DMS 273 treated with DMSO at 0.1 percent for 48 hours (cell line): ENCODE results near the gene MSGN1.
"Not testable (repeated sequence)": the region's sequence is repeated elsewhere in the genome, so short reads cannot be mapped to it uniquely, and the experiment has no call there.

Experiments
- DNase-seq: peaks from one replicate; lab custom pipeline; 2025; lab: John Stamatoyannopoulos, UW

Gene MSGN1

DNA sequence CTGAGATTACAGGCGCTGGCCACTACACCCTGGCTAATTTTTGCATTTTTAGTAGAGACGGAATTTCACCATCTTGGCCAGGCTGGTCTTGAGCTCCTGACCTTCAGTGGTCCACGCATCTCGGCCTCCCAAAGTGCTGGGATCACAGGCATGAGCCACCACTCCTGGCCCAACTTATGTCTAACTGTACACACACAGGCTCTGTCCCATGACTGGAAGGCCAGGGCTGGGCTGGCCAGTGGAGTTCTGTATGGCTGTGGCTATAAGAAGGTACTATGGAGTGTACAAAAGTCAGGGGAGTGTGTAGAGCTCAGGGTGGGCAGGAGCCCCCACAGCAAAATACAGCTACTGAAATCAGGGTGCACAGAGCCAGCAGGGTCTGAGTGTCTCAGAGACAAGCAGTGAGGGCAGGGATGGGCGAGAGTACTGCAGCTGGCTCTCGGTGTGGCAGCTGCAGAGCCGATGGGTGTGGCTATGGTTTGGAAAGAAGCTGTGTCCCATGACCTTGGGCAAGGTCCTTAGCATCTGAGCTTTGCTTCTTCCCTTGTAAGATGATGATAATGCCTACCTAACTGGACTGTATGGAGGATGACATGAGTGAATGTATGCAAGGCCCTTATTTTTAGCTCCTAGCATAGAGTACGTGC lies 10.4 kb upstream of the MSGN1 start:
- DNase-seq, result no peak

- DNase-seq, result no peak
These were observed 3.1 kb upstream of the MSGN1 start for GRCh38 chr2:17813010-17813741.

DNA sequence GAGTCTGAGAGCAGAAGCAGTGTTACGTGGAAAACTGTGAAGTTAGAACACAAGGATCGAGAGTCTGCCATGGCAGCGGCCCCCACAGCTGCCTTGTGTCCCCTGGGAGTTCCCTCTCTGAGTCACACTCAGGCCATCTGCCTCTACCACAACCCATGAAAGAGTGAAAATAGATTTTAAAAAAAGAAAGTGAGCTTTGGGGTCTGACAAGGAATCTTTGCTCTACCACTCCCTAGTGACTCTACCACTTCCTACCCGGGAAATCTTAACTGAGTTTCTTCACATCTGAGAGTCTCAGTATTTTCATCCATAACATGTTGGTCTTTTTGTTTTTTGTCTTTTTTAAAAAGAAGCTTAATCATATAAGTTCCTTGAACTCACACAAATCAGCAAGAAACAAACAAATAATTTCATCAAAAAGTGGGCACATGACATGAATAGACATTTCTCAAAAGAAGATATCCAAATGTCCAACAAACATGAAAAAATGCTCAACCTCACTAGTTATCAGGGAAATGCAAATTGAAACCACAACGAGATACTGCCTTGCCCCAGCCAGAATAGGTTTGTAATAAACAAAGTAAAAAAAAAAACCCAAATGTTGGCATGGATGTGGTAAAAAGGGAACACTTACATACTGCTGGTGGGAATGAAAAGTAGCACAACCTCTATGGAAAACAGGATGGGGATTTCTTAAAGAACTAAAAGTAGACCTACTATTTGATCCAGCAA lies 2.4 kb upstream of the MSGN1 start:
- DNase-seq, result peak; percentile 88

DNA sequence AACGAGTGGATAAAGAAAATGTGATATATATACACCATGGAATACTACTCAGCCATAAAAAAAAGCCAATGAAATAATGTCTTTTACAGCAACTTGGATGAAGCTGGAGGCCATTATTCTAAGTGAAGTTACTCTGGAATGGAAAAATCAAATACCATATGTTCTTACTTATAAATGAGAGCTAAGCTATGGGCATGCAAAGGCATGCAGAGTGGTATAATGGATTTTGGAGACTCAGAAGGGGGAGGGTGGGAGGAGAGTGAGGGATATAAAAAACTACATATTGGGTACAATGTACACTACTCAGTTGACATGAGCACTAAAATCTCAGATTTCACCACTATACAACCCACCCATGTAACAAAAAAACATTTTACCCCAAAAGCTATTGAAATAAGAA lies 1.7 kb upstream of the MSGN1 start:
- peak; percentile 72 for DNase-seq

DNA sequence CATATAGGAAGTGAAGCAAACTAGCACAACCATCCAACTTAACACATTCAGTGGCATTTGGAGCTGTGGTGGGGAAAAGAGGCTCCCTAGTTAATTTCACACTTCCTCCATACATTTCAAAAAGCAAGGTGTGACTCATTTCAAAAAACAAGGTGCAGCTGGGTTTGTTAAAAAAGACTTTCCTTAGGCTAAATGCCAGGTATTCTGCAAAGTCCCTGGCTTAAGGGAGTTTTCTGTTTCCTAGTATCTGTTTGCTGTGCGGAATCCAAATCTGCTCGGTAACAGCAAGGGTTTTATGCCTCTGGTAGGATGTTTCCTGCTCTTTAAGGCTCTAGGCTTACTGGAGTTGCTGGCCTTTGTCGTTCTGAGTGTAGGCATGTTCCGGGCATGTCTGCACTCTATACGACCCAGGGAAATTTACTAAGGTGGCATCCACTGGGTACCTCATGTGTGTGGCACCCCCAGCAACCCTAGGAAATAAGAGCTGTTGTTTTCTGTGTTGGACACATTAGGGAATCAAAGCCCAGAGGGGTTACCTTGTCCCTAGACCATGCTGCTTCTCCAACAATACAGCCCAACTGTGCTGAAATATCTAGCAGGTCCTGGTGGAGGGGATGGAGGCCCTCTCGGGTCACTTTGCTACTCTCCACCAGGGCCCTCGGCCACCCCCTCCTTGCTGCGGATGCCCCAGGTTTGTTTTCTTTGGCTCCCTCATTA lies 634 bp upstream of the MSGN1 start:
- peak; percentile 58 for DNase-seq

DNA sequence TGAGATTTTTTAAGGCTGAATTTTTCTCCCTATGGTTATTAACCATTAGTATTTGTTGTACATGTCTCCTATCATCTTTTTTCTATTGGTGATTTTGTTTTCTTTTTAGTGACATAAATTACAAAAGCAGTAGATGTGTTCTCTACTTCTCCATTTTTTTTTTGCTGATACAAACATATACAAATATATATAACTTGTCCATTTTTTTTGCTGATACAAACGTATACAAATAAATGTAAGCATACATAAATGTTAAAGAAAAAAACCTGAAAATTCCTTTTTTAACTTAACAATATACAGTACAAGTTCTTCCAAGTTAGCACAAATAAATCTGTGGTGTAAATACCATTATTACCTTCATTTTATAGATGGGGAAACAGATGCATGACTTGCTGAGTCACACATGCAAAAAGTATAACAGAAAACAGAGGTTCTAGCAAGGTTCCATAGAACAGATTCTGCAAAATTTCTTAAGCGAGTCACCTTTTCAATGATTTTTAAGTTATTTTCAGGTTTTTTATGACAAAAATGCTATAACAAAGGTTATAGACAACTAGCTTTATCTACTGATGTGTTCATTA lies 2.1 kb downstream of the MSGN1 start:
- DNase-seq, result no peak

GRCh38 chr2:17821080-17821479 lies 4.8 kb downstream of the MSGN1 start:
- peak; percentile 23 for DNase-seq

DNA sequence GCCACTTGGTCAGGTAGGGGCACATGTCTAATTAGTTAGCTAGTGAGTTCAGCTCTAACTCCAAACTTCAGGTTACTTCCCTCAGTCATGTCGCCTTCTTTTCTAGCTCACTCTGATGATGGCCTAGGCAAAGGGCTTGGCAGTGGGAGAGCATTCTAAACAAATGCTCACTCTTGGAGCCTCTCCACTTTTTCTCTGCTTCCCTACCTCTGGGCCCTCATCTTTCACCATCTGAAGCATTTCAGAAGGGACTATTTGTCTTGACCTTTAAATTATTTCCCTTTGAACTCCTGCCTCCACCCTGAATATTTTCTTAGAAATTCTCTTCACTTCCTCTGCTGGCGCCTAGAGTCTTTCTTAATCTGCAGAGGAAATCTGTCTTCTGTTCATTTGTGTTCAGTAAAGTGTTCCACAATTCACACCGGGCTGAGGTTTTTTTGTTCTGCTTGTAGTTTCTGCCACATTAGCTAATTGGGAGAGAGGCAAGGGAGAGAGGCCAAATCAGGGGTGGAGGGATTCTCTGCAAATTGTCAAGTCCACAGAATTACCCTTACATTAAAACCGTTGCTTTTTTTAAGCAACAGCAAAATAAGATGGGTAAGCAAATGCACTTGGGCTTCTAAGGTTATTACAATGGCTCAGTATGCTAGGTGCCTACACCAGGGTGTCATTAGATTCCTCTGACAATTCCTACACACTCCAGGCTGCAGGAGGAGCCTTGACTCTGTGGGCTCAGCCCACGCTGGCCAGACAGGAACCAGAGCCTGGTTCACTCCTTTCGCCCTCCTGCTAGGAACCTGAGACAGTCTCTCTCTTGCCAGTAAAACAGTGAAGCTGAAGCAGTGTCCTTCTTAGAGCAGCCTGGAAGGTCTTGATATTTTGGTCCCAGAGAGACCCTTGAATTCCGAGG lies 5.5 kb downstream of the MSGN1 start:
- DNase-seq, result no peak

DNA sequence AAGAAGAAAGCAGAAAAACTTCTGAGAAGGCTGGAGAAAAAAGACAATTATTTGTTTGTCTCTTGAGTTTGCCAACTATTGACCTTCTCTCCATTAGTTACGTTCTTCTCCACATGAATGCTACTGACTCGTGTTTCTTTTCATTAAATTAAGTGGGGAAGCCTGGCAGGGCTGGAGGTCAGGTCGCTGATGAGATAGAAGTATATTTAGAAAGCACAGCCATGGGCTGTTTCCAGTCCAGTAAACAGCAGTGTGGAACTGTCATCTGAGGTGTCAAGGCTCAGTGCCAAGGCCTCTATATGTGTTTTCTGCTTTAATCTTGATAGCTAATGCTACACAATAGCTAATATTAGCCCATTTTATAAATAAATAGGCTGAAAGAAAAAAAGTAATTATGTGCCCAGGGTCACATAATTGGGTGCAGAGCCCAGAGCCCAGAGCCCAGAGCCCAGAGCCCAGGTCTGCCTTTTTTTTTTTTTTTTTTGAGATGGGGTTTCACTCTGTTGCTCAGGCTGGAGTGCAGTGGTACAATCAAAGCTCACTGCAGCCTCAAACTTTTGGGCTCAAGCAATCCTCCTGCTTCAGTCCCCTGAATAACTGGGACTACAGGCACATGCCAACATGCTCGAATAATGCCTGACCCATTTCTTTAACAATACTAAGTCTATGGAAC lies 6.3 kb downstream of the MSGN1 start:
- DNase-seq, result no peak

- not testable (repeated sequence) for DNase-seq
These were observed 7.4 kb downstream of the MSGN1 start for GRCh38 chr2:17823646-17824045.

DNA sequence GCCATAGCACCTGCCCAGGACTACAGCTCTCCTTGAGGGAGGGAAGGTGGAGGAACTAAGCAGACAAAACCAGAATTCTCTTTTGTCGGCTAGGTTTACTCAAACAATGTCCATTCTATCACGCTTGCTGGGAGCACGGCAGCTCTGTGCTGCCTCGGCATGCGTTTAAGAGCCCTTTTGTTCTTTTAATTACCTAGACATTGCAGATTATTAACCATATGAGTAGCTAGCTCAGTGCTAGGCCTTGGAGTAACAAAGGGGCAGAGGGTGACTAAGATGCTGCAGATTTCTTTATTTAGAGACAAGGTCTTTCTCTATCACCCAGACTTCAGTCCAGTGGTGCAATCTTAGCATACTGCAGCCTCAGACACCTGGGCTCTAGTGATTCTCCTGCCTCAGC lies 11.1 kb downstream of the MSGN1 start:
- DNase-seq, result no peak

DNA sequence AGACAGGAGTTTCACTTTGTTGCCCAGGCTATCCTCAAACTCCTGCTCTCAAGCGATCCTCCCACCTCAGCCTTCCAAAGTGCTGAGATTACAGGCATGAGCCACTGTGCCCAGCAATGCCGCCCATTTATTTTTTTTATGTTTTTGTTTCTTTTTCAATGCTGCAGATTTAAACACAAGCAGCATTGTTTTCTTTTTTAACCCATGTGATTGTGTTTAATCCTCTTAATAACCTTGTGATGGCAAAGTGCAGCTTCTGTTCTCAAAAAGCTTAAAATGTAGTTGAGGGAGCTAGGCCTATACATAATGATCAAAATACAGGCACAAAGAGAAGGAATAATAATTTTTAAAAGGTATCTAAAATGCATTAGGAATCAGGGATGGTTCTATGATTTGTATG lies 11.5 kb downstream of the MSGN1 start:
- DNase-seq, result no peak

- peak; percentile 87 for DNase-seq
These were observed 14.1 kb downstream of the MSGN1 start for GRCh38 chr2:17830053-17831034.

GRCh38 chr2:17835516-17835915 lies 19.3 kb downstream of the MSGN1 start:
- no peak for DNase-seq

- DNase-seq, result no peak
These were observed 23.7 kb downstream of the MSGN1 start for GRCh38 chr2:17839959-17840358.

DNA sequence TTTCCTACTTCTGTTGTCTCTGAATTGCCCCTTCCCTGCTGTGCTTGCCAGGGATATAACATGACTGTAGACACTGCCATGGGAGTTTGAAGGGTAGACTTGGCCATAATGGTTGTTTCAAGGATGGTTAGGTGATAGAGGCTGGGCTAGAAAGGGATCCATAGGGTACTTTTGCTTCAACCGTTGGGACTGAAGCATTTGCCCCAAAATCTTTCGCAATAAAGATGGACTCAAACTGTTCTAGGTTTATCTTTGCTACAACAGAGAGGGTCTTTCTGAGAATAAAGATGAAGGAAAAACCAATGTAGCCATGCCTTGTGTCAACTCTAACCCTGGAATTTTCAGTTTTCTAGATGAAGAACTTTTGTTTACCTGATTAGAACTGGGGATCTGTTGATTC lies 27.2 kb downstream of the MSGN1 start:
- DNase-seq, result no peak

- DNase-seq, result no peak
These were observed 29.5 kb downstream of the MSGN1 start for GRCh38 chr2:17845806-17846205.

GRCh38 chr2:17846676-17847075 lies 30.4 kb downstream of the MSGN1 start:
- no peak for DNase-seq

DNA sequence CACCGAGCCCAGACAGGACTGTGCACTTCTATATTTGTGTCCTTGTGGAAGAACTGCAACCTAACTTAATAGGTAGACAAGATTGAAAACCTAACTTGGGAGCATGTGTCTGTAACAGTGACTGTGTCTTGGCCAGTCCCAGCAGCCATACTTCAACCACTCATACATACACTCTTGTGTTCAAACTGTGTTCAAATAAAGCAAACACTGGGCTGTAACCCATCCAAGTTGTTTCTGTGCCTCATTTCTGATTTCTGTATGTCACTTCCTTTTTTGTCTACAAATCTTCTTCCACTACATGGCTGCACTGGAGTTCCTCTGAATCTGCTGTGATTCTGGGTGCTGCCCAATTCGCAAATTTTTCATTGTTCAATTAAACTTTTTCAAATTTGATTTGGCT lies 31.0 kb downstream of the MSGN1 start:
- DNase-seq, result no peak
